NCI-H2227 treated with DMSO at 0.1 percent for 48 hours (cell line): ENCODE data around the gene RAB3A.
"Not testable (repeated sequence)": the region's sequence is repeated elsewhere in the genome, so short reads cannot be mapped to it uniquely, and the experiment has no call there.

Experiments used
- DNase-seq: peaks from one replicate; lab custom pipeline; 2025; lab: John Stamatoyannopoulos, UW

The RAB3A gene

DNA sequence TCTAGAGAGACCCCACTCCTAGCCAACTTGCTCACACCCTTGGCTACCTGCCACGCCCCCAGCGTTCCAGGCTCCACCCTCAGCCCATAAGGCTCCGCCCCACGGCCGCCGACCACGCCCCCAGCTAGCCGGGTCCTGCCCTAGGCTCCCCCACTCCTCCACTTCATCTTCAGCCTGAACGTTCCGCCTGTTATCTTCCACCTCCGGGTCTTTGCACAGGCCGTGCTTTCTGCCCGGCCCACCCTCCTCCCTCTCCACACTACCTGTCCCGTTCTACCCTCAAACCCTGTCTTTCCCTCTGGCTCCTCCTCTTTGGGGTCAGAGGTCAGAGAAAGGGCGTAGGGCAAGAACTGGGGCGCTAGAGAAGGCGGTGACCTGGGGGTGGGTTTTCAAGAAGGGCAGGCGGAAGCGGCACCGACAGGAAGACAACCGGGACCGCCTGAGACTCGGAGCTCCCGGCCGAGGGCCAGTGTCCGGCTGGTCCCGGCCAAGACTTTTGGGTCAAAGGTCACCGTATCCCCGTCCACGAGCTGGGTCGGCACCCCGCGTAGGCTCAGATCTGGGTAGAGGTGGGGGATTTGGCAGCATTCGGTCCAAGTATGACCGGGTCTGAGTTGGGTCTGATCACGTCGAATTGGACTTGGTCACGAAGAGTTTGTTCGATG lies 20.1 kb upstream of the RAB3A start:
- no peak for DNase-seq

DNA sequence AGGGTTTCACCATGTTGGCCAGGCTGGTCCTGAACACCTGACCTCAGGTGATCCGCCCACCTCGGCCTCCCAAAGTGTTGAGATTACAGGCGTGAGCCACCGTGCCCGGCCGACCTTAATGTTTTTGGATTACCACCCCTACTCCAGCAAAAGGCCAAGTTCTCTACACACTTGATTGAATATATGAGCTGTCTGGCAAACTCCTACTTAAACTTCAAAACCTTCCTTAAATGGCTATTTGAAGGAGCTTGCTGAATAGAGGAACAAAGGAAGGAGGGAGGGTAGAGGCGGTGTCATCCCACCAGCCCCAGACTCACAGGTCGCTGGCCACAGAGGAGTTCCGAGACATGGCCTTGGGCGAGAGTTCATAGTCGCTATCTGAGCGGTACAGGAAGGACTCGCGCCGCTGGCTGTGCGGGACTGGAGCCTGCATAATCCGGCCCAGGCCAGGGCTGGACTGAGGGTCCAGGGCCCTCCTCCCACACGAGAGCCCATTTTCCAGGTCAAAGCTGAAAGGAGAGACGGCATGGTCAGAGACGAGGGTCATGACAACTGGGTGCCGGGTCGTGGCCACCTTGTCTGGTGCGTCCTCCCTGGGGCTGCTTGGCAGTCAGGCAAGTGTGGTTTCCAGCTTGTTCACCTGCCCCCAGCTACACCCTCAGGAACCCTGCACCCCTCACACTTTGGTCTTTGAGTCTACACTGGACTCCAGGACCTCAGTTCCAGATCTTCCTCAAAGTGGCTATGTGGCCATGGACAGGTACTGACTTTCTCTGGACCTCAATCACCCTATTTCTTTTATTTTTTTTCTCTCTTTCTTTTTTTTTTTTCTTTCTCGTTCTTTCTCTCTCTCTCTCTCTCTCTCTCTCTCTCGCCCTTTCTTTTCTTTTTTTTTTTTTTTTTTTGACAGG lies 18.2 kb upstream of the RAB3A start:
- no peak for DNase-seq

DNA sequence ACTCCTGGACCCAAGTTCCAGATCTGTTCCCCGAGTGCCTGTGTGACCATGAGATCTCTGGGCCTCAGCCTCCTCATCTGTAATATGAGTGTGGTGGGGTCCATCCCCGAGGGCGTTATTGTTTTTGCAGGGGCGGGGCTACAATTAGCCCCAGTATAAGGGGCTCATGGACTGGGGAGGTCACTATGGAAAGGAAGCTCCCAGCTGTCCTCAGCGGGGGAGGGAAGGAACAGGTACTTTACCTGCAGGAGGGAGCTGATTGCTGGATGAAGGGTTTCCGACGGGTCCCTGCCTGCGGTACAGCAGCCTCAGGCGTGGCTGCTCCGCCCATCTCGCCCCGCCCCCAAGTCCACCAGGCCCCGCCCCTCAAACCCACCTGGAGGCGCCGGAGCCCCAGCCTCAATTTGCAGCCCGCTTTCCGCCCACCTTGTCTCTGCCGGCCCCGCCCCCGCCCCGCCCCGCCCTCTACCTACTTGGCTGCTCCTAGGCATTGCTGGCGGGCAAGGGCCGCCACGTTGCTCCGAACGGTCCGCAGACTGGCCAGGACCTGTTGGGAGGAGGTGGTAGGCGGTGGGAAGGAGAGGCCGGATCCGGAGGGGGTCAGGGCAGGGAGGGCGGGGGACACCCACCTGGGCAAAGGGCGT lies 16.9 kb upstream of the RAB3A start:
- no peak for DNase-seq

DNA sequence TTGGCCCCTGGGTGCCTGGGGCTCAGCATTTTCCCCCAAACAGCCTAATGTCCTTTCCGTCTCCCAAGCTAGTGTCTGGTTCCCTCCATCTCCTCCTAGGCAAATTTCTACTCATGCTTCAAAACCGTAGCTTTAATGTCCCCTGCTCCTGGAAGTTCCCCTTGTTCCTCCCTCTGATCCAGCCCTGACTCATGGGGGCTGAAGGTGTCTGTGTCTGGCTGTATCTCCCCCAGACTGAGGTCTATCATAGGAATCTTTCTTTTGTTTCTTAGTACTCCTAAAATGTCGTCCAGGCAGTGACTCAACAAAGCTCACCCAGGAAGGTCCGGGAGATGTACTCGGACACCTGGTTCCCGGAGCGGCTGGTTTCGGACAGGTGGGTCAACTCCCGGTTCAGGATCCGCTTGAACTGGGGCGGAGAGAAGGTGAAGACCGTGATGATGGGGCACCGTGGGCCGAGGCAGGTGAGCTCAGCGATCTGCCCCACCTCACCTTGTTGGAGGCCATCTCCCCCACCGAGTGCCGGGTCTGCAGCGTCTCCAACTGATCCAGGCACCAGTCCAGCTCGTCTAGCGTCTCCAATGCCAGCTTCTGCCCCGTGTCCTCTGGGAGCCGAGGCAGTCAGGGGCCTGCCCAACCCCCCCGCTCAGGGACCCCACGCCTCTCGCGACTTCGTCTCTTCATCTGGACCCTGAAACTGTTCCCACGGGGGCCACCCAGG lies 16.2 kb upstream of the RAB3A start:
- DNase-seq = no peak

DNA sequence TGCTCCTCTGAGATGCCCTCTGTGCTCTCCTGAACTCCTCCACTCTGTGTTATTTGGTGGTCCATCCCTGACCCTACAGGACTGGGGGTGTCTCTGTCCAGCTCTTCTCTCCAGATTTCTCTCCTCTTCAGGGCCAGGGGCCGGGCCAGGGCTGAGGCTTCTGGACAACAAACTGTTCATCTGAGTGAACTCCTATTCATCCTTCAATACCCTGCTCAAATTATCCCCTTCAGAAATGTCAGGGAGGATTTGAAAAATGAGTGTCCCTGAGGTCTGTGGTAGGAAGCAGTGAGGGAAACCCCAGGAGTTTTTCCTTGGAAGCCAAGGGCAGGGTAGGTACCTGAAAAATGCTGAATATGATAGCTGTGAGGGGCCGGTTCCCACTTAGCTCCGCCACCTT lies 14.8 kb upstream of the RAB3A start:
- no peak for DNase-seq

DNA sequence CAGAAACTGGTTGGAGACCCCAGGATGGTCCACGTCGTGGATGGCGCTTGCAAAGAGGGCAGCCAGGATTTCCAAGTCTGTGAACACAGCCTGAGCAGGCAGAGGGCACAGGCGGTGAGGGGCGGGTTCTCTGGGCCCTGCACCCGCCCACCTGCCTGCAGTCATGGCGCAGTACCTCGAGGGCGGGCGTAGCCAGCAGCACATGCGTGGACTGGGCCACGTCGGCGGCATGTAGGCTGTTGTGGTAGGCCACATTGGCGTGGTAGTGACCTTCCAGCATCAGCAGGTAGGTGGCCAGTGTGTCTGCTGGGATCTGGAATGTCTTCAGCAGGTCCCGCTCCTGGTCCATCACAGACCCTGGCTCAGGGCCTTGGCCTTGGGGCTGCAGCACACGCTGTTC lies 14.3 kb upstream of the RAB3A start:
- DNase-seq = no peak

DNA sequence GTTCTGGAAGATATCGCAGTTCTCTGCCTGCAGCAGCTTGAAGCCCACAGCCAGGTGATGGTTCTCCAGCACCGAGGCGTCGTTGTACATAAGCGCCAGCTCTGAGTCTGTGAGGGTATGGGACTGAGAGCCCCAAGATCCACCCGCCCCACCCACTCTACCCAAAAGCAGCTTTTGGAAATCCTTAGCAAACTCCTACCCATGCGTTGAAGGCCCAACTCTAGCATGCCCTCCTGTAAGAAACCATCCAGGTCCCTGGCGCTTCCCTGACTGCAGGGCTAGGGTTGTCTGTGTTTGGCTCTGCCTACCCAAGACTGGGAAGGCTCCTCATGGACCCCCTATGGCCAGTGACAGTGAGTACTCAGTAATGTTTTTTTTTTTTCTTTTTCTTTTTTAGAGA lies 12.9 kb upstream of the RAB3A start:
- DNase-seq = no peak

DNA sequence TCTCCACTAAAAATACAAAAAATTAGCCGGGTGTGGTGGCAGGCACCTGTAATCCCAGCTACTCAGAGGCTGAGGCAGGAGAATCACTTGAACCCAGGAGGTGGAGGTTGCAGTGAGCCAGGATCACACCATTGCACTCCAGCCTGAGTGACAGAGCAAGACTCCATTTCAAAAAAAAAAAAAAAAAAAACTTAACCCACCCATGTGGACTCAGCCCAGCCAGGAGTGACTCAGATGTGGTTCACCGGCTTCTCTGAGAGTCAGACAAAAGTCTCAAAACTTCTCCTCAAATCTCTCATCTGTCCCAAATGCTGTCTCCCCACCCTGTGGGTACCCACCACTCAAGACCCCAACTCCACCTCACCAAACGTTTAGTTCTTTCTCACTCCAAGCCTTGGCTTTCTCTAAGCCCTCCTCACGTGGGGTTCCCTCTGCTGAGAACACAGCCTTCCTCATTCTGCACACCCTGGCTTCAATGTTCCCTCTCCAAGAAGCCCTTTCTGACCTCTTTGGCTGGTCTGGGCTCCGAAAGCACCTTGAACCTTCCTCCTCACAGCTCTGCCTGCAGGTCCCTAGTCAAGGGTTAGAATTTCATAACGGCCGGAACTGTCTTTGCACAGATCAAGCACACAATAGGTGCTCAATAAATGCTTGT lies 11.1 kb upstream of the RAB3A start:
- no peak for DNase-seq

DNA sequence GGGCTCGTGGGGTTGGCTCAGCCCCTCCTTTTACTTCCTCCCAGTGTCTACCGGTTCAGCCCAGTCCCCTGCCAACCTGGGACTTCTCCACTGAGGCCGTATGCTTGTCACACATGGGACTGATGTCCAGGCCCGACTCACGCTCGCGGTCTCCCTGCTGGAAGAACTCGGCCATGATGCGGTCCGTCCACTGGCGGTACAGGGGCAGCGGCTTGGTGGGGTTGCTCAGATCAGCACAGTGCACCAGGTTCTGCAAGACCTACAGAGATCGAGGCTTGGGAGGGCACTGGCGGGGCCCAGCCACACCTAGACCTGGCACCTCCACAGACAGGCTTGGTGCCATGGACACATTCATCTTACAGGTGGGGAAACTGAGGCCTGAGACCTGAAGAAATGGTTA lies 7.8 kb upstream of the RAB3A start:
- DNase-seq = no peak

DNA sequence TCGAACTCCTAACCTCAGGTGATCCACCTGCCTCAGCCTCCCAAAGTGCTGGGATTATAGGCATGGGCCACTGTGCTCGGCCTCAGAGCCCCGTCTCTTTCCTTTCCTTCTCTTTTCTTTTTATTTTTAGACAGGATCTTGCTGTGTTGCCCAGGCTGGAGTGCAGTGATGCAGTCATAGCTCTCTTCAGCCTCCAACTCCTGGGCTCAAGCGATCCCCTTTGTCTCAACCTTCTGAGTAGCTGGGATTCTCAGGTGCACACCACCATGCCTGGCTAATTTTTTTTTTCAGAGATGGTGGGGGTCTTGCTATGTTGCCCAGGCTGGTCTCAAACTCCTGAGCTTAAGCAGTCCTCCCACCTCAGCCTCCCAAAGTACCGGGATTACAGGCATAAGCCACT lies 6.1 kb upstream of the RAB3A start:
- DNase-seq = not testable (repeated sequence)

DNA sequence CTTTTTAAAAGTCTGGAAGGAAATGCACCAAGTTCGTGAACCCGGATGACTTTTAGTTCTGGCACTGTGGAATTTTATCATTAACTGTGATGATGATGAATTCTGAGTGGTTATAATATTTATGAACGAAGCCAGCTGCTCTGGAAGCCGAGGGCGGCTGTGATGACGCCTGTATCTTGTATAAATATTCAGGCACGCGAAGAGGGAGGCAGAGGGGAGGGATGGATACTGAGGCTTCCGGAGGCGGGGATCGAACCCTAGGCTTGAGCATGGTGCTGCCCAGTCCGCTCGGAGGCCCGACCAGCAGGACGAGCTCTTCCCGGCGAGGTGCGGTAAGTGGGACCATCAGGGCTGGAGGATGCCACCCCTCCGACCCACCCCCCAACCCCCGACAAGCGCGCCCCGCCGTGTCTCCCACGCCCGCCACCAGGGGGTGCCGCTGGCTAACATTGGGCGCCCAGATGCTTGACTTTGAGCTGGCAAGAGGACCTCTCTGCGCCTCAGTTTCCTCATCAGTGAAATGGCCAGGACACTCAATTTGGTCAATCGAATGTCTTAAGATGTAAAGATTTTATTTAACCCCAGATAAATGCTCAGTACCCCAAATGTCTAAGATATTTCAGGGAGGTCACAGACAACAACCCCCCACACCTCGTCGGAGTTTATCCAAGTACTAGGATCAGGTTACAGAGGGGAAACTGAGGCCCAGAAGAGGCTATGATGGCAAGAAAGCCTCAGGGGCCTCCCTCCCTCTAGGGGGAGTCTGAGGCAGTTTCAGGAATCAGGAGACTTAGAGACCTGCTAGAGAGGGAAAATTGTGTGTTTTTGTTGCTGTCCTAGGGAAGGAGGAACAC lies 4.5 kb upstream of the RAB3A start:
- DNase-seq = no peak

DNA sequence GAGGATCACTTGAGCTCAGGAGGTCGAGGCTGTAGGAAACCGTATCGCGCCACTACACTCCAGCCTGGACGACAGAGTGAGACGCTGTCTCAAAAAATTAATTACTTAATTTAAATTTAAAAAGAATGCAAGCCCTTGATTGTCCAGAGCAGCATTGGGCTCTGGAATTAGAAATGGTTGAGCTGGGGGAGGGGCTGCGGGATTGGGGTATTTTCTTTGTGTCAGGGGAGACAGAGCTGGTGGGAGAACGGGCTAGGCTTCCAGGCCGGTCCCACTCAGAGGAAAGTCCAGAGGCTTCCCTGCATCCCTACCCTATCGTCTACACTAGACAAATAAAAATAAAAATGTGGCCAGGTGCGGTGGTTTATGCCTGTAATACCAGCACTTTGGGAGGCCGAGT lies 2.2 kb upstream of the RAB3A start:
- DNase-seq = no peak

DNA sequence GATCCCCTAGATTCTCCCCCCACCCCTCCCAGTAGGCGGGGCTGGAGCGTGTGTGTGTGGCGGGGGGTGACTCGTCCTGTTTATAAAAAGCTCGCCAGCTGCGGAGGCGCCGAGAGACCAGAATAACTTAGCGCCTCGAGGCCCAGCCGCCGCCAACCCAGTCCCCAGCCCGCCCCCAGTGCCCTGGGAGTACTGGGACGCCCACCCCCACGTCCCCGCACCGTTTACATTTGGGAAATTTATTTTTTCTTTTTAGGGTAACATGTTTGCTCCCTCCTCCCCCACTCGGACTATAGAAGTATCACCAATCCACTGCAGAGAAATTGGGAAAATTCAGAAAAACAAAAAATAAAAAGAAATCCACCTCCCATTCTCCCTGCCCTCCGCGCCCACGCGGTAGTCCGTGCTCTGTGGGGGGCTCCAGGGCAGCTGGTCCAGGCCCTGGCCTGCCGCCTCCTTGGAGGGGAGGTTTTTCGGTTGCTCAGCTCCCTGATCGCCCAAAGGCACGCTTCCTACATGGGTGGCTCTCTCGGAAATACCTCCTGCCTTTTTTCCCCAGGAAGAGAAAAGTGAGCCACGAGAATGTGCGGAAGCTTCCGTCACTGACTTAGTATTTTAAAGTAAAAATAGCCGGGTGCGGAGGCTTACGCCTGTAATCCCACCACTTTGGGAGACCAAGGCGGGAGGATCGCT lies 1.5 kb upstream of the RAB3A start:
- DNase-seq = peak; percentile 16

DNA sequence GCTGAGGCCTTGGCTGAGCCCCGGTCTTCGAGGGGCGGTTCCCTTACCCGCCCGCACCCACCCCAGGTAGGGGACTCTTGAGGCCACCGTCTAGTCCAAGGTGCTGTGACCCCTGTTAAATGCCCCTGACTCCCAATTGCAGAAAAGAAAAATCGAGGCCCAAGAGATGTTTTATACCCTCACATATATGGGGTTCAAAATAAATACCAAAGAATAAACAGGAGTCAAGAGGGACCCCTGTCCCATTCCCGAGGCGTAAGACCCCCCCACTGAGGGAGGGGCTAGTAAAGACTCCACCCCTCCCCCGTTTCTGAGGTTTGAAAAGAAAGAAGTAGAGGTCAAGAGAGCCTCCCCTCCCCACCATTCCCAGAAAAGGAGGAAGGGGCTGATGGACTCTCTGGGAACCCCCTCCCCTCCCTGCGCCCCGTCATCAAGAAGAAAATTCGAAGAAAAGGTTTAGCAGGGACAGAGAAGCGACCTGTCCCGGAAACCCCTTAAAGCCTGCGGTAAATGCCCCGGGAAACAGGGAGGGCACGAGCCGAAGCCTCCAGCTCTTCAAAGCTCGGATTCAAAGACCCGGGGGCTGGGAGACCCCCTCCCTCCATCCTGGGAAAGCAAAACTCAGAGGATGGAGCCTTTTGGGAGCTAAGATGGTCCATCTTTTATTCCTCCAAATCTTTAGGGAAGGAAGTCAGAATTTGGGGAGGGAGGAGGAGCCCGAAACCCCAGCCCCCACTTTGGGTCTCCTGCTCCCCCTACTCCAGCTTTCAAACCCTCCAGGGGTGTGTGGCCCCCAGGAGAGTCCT lies 755 bp upstream of the RAB3A start:
- no peak for DNase-seq

DNA sequence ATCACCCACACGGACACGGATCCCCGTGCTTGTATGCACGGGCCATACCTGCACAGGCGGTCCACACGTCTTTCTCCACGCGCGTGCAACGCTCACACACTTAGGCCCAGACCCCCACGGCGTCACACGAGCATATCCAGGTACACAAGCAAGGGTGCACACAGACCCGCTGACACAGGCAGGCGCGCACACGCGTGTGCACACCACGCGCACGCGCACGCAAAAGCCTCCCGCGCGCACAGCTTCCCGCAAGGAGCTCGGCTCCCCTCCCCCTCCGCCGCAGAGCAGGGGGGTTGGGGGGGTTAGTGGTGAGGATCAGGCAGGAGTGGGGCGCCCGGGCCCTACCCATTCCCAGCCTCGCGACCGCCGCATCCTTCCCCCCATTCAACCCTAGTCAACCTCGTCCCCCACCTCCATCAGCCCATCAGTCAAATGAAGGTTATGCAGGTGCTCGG lies 407 bp downstream of the RAB3A start:
- DNase-seq = no peak

DNA sequence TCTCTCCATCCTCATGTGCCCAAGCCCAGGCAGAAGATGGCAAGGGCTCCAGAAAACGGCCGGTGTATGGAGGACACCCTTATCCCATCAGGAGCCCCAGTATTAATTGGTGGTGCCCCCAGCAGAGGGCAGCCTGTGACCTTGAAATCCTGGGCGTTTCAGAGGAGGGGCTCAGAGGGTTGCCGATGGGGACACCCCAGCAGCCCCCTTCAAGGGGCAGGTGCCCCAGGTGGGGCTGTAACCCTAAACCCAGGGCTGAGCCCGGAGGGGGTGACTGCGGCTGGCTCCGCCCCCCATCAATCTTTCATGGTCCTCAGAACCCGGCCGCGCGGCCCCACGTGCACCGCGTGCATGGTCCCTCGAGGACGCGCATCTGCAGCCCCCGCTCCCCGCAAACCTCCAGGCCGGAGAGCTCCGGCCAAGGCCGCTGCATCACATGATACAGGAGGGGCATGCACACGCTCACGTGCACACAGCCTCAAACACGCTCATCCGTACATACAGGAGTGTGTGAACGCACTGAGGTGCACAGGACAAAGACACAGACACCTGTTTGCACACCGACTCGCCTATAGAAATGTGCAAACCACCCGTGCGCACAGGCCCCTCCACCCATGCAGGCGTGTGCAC lies 949 bp downstream of the RAB3A start:
- peak; percentile 9 for DNase-seq

DNA sequence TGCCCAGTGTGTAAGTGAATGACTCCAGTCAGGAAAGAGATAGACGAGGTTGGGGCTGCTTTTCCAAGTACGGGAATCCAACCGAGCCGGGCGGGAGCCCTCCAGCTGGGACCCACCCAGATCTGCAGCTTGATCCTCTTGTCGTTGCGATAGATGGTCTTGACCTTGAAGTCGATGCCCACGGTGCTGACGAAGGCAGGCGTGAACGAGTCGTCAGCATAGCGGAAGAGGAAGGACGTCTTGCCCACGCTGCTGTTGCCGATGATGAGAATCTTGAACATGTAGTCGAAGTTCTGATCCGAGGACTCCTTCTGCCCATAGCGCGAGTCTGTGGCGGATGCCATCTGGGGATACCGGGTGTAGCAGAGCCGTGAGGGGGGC lies 1.5 kb downstream of the RAB3A start:
- no peak for DNase-seq

DNA sequence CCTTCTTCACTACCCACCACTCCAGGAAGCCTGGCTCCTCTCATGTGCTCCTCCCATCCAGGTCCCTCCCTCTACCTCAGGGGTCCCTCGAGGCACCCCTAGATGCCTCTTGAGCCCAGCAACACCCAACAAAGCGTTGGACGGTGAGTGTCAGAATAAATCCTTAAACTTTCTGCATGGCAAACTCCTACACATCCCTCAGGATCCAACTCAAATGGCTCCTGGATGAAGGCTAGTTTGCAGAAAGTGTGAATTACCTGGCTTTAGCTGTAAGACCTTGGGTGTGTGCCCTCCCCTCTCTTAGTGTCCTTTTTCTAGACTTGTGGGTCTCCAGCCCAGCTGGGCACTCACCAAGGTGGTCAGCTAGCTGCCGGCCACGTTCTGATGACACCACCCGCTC lies 5.5 kb downstream of the RAB3A start:
- no peak for DNase-seq

DNA sequence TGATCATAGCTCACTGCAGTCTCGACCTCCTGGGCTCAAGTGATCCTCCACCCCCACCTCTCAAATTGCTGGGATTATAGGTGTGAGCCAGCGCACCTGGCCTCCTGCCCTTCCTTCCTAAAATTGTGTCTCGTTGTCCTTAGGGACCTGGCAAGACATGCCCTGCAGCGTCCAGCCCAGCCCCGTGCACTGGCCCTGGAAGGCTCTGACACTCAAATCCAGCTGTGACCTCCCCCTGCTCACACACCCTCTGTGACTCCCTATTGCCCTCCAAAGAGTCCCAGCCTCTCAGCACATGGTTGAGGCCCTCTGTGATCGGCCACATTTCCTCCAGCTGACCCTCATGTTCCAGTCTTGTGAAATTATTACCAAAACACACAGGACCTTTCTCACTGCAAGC lies 5.9 kb downstream of the RAB3A start:
- no peak for DNase-seq
